Neural cell (in vitro differentiated cells): Measurements from ENCODE around the gene BRIP1.

ENCODE experiments used
- EP300 ChIP-seq: fragments of 450-650 bp; conservative IDR thresholded peaks from 2 replicates; pipeline ENCODE4 v1.6.1; 2014; ENCODE audit warnings: antibody characterized with exemption, mild to moderate bottlenecking, moderate library complexity; ENCODE audit not compliant: poor library complexity, severe bottlenecking
- POLR2AphosphoS5 ChIP-seq: IDR thresholded peaks from 2 replicates; pipeline ENCODE4 v1.6.1; 2012
- TF ChIP-seq, protein P1 (sequence below): fragments of 450-650 bp; IDR thresholded peaks from 2 replicates; pipeline ENCODE4 v1.5.1; 2014; ENCODE audit warnings: antibody characterized with exemption, mild to moderate bottlenecking, moderate library complexity; ENCODE audit not compliant: poor library complexity, severe bottlenecking

DNA sequence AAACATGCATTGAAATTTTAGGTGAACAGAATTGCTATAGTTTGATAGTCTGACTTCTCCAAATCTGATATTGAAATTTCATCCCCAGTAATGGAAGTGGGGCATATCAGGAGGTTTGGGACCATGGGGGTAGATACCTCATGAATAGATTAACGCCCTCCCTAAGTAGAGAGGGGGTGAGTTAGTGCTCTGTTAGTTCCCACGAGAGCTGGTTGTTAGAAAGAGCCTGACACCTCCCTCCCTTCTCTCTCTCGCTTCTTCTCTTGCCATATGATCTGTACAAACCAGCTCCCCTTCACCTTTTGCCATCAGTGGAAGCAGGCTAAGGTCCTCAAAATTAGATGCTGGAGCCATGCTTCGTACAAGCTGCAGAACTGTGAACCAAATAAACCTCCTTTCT lies 78.8 kb downstream of the BRIP1 start:
- TF ChIP-seq EP300, result no peak
- TF ChIP-seq, protein P1, sequence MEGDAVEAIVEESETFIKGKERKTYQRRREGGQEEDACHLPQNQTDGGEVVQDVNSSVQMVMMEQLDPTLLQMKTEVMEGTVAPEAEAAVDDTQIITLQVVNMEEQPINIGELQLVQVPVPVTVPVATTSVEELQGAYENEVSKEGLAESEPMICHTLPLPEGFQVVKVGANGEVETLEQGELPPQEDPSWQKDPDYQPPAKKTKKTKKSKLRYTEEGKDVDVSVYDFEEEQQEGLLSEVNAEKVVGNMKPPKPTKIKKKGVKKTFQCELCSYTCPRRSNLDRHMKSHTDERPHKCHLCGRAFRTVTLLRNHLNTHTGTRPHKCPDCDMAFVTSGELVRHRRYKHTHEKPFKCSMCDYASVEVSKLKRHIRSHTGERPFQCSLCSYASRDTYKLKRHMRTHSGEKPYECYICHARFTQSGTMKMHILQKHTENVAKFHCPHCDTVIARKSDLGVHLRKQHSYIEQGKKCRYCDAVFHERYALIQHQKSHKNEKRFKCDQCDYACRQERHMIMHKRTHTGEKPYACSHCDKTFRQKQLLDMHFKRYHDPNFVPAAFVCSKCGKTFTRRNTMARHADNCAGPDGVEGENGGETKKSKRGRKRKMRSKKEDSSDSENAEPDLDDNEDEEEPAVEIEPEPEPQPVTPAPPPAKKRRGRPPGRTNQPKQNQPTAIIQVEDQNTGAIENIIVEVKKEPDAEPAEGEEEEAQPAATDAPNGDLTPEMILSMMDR, result no peak
- TF ChIP-seq POLR2AphosphoS5, result no peak
